Nephron (organoid): Measurements from ENCODE around the gene ARL2.

Experiments used
- H3K27ac Mint-ChIP-seq, 3 experiments: 2 replicates each; pipeline ENCODE4 v1.8.0; 2020; ENCODE audit warnings: mixed read lengths in 3 of 3, mild to moderate bottlenecking in 2 of 3, moderate library complexity in 1 of 3
- H3K27me3 Mint-ChIP-seq: 2 replicates; pipeline ENCODE4 v1.8.0; 2021; ENCODE audit warnings: low read depth, mild to moderate bottlenecking, moderate library complexity, mixed read lengths
- H3K36me3 Mint-ChIP-seq: 2 replicates; pipeline ENCODE4 v1.8.0; 2020; ENCODE audit warnings: low read depth, mixed read lengths
- H3K4me1 Mint-ChIP-seq: 2 replicates; pipeline ENCODE4 v1.8.0; 2020; ENCODE audit warnings: mixed read lengths
- H3K4me3 Mint-ChIP-seq, 3 experiments: 2 replicates each; pipeline ENCODE4 v1.8.0; 2020; ENCODE audit warnings: mild to moderate bottlenecking in 3 of 3, mixed read lengths in 3 of 3, moderate library complexity in 2 of 3
- H3K9me3 Mint-ChIP-seq: 2 replicates; pipeline ENCODE4 v1.8.0; 2020; ENCODE audit warnings: mixed read lengths
- TF ChIP-seq, protein P1 (sequence below), 3 experiments: fragments of 200-600 bp; sonication (generic); IDR thresholded peaks; one replicate each; pipeline ENCODE4 v1.5.0; 2021; ENCODE audit warnings: antibody characterized with exemption in 3 of 3; ENCODE audit not compliant: unreplicated experiment in 3 of 3

Gene ARL2

GRCh38 chr11:65059523-65059922 is 45.6 kb downstream of the ARL2 start:
- TF ChIP-seq, protein P1, sequence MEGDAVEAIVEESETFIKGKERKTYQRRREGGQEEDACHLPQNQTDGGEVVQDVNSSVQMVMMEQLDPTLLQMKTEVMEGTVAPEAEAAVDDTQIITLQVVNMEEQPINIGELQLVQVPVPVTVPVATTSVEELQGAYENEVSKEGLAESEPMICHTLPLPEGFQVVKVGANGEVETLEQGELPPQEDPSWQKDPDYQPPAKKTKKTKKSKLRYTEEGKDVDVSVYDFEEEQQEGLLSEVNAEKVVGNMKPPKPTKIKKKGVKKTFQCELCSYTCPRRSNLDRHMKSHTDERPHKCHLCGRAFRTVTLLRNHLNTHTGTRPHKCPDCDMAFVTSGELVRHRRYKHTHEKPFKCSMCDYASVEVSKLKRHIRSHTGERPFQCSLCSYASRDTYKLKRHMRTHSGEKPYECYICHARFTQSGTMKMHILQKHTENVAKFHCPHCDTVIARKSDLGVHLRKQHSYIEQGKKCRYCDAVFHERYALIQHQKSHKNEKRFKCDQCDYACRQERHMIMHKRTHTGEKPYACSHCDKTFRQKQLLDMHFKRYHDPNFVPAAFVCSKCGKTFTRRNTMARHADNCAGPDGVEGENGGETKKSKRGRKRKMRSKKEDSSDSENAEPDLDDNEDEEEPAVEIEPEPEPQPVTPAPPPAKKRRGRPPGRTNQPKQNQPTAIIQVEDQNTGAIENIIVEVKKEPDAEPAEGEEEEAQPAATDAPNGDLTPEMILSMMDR (IDR thresholded peaks at IDR 0.05; ENCODE audit: unreplicated experiment in 3 of 3) = no peak
- no peaks in the 10 kb centered on the region for H3K4me1 Mint-ChIP-seq
- H3K9me3 Mint-ChIP-seq = no peaks in the 10 kb centered on the region
- H3K36me3 Mint-ChIP-seq = no peaks in the 10 kb centered on the region
- no peak overlapping the region for H3K27ac Mint-ChIP-seq
- peaks cover 6% of the 10 kb centered on the region for H3K27me3 Mint-ChIP-seq
- no peak overlapping the region for H3K4me3 Mint-ChIP-seq

GRCh38 chr11:65059959-65060824 is 46.2 kb downstream of the ARL2 start:
- TF ChIP-seq, protein P1 (IDR thresholded peaks at IDR 0.05; ENCODE audit: unreplicated experiment in 3 of 3) = no peak
- Mint-ChIP-seq H3K9me3 (no peaks in the 10 kb centered on the region), H3K27me3 (peaks cover 6% of the 10 kb centered on the region), H3K36me3 (no peaks in the 10 kb centered on the region), H3K27ac (no peak overlapping the region), H3K4me3 (no peak overlapping the region), H3K4me1 (no peaks in the 10 kb centered on the region)

DNA sequence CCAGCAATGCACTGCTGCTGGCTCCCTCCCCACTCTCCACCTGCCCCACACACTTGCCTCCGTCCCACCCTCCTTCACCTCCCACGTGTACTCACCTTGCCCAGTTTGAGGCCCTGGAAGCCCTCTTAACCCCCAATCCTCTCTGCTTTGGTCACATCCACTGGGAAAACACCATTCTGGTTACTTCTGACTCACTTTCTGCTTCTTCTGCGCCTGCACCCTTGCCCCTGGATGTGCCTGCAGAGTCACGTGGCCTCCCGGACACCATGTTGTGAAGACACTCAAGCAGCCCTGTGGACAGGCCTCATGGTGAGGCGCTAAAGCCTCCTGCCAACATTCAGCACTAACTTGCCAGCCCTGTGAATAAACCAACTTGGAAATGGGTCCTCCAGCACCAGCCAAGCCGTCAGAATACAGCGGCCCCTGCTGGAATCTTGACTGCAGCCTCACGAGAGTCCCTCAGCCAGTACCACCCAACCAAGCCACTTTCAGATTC is 47.0 kb downstream of the ARL2 start:
- no peak overlapping the region for H3K27ac Mint-ChIP-seq
- no peak overlapping the region for H3K4me3 Mint-ChIP-seq
- TF ChIP-seq, protein P1 (IDR thresholded peaks at IDR 0.05; ENCODE audit: unreplicated experiment in 3 of 3) = no peak
- peaks cover 3% of the 10 kb centered on the region for H3K27me3 Mint-ChIP-seq
- H3K4me1 Mint-ChIP-seq = no peaks in the 10 kb centered on the region
- no peaks in the 10 kb centered on the region for H3K36me3 Mint-ChIP-seq
- H3K9me3 Mint-ChIP-seq = no peaks in the 10 kb centered on the region

DNA sequence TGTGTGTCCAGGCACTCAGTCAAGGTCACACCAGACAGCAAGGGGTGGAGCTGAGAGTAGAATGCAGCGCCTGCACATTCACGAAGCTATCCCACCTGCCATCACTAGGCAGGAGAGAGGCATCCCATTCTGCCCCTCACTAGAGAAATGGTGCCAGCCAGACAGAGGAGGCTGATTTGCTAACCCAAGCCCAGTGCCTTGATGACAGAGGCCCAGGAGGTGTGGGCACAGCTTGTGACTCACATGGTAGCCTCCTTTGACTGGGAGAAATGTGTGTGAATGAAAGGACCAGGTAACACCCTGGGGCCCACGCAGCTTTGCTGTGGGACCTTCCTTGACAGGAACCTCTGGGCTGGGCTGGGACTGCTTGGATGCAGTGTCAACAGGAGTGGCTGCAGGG is 49.6 kb downstream of the ARL2 start:
- no peaks in the 10 kb centered on the region for H3K4me1 Mint-ChIP-seq

GRCh38 chr11:65064847-65065240 is 50.9 kb downstream of the ARL2 start:
- Mint-ChIP-seq H3K4me1 (no peaks in the 10 kb centered on the region), H3K9me3 (no peaks in the 10 kb centered on the region), H3K27ac (no peak overlapping the region), H3K27me3 (no peaks in the 10 kb centered on the region), H3K36me3 (no peaks in the 10 kb centered on the region), H3K4me3 (no peak overlapping the region)
- TF ChIP-seq, protein P1 (IDR thresholded peaks at IDR 0.05; ENCODE audit: unreplicated experiment in 3 of 3) = no peak

More for the DNA sequence above, 49.6 kb downstream of the ARL2 start:
- no peak overlapping the region for H3K4me3 Mint-ChIP-seq
- H3K36me3 Mint-ChIP-seq = no peaks in the 10 kb centered on the region
- H3K27me3 Mint-ChIP-seq = no peaks in the 10 kb centered on the region
- TF ChIP-seq, protein P1 (IDR thresholded peaks at IDR 0.05; ENCODE audit: unreplicated experiment in 3 of 3) = no peak
- no peak overlapping the region for H3K27ac Mint-ChIP-seq
- H3K9me3 Mint-ChIP-seq = no peaks in the 10 kb centered on the region

- Mint-ChIP-seq H3K36me3 (no peaks in the 10 kb centered on the region), H3K9me3 (no peaks in the 10 kb centered on the region), H3K4me1 (no peaks in the 10 kb centered on the region), H3K27ac (no peak overlapping the region), H3K4me3 (no peak overlapping the region), H3K27me3 (no peaks in the 10 kb centered on the region)
- TF ChIP-seq, protein P1 (IDR thresholded peaks at IDR 0.05; ENCODE audit: unreplicated experiment in 3 of 3) = no peak
These were observed 51.9 kb downstream of the ARL2 start for GRCh38 chr11:65065851-65066250.
